Measurements from ENCODE around the gene GRID1.

GRID1 gene

DNA sequence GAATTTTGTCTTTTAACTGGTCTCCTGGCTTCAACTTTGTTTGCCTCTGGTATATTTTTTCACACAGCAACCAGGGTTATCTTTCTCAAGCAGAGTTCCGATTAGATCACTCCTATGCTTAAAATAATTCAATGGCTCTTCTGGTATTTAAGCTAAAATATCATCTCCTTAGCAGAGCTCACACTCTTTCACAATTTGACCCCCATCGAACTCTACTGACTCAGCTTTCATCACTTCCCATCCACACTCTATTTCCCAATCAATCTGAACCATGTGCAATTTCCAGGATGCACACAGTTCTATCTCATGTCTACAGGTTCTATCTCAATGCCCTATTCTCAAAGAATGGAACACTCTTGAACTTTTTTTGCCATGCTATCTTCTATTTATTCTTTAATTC, 809.5 kb downstream of the GRID1 start:
- no peak overlapping the region for H3K27ac ChIP-seq
- no peaks in the 10 kb centered on the region for H4K20me1 ChIP-seq
- H3K4me2 ChIP-seq = no peak overlapping the region
- H3K9ac ChIP-seq = no peak overlapping the region
- H3K4me1 ChIP-seq = no peaks in the 10 kb centered on the region
- H3K36me3 ChIP-seq = no peaks in the 10 kb centered on the region
- H3K4me3 ChIP-seq = no peak overlapping the region
- no peaks in the 10 kb centered on the region for H3K9me3 ChIP-seq
- H3K27me3 ChIP-seq = no peaks in the 10 kb centered on the region
- no peak for TF ChIP-seq Cebpa-rat (IDR thresholded peaks at IDR 0.05)

All from BLaER1 (cell line).